IMR-90 (cell line): ENCODE measurements around the gene ACAP1. TPM values are rescaled to one million over a fixed set of nuclear protein-coding genes. Genes with fewer than 3 reads are reported as not detected.

Experiments
- ATAC-seq: fragments of 200-7000 bp; cut with Tn5 transposase; 2 replicates; pipeline ENCODE4 v1.9.1; 2020; ENCODE audit warnings: low read depth, mild to moderate bottlenecking, moderate library complexity
- BruUV-seq: library from RNA; stranded (reverse); fragments of 400-500 nt; replicated peaks from 2 replicates; lab custom pipeline; 2021; lab: Mats Ljungman, UMichigan
- CTCF ChIA-PET: fragments of 300-600 bp; formaldehyde crosslinking; extraction: SDS; loops from one replicate; lab custom pipeline; 2021; ENCODE audit warnings: antibody characterized with exemption; lab: Yijun Ruan, JAX
- POLR2A ChIA-PET: fragments of 300-600 bp; sonication (Branson Sonifier 250); formaldehyde crosslinking; loops from one replicate; lab custom pipeline; 2022; ENCODE audit warnings: antibody characterized with exemption; ENCODE audit not compliant: unreplicated experiment; lab: Charles Lee
- DNase-seq: peaks from one replicate; pipeline ENCODE4 v3.0.0; 2013
- H2AFZ ChIP-seq: replicated peaks from 2 replicates; pipeline ENCODE3; 2013; ENCODE audit warnings: low read length, mild to moderate bottlenecking; ENCODE audit not compliant: poor library complexity
- H2AK5ac ChIP-seq: 2 replicates; pipeline ENCODE4 v1.6.1; 2013; ENCODE audit warnings: low read depth, low read length, inconsistent platforms
- H2AK9ac ChIP-seq: replicated peaks from 2 replicates; pipeline ENCODE3; 2013; ENCODE audit warnings: mild to moderate bottlenecking, low read depth, low read length, moderate library complexity; ENCODE audit not compliant: poor library complexity
- H2BK120ac ChIP-seq: 2 replicates; pipeline ENCODE4 v1.6.1; 2013; ENCODE audit warnings: low read depth, low read length, inconsistent platforms
- H2BK15ac ChIP-seq: 3 replicates; pipeline ENCODE4 v1.6.1; 2013; ENCODE audit warnings: low read depth, low read length, inconsistent platforms
- H2BK20ac ChIP-seq: 2 replicates; pipeline ENCODE4 v1.6.1; 2013; ENCODE audit warnings: low read depth, mild to moderate bottlenecking, inconsistent platforms, low read length, moderate library complexity
- H2BK5ac ChIP-seq: 2 replicates; pipeline ENCODE4 v1.6.1; 2013; ENCODE audit warnings: mild to moderate bottlenecking, low read depth, low read length, inconsistent platforms; ENCODE audit not compliant: poor library complexity, severe bottlenecking
- H3K14ac ChIP-seq: replicated peaks from 2 replicates; pipeline ENCODE4 v1.6.1; 2013; ENCODE audit warnings: low read depth, low read length, inconsistent platforms
- H3K18ac ChIP-seq: 2 replicates; pipeline ENCODE4 v1.6.1; 2013; ENCODE audit warnings: low read depth, low read length, control low read depth
- H3K23ac ChIP-seq: 2 replicates; pipeline ENCODE4 v1.6.1; 2013; ENCODE audit warnings: low read depth, low read length, inconsistent platforms
- H3K27ac ChIP-seq: 2 replicates; pipeline ENCODE4 v1.5.1; 2013; ENCODE audit warnings: mild to moderate bottlenecking, control low read depth, low read length; ENCODE audit not compliant: insufficient read depth
- H3K27me3 ChIP-seq: 2 replicates; pipeline ENCODE4 v1.6.1; 2013; ENCODE audit warnings: low read length; ENCODE audit not compliant: control insufficient read depth, insufficient read depth
- H3K36me3 ChIP-seq: 2 replicates; pipeline ENCODE4 v1.6.1; 2013; ENCODE audit warnings: low read length, mixed read lengths; ENCODE audit not compliant: control insufficient read depth, insufficient read depth
- H3K4ac ChIP-seq: 2 replicates; pipeline ENCODE4 v1.6.1; 2013; ENCODE audit warnings: low read depth, low read length, inconsistent platforms
- H3K4me1 ChIP-seq: 2 replicates; pipeline ENCODE4 v1.6.1; 2013; ENCODE audit warnings: low read length, mixed read lengths; ENCODE audit not compliant: control insufficient read depth, insufficient read depth
- H3K4me2 ChIP-seq: 2 replicates; pipeline ENCODE4 v1.6.1; 2013; ENCODE audit warnings: low read depth, mild to moderate bottlenecking, control low read depth, low read length, moderate library complexity
- H3K4me3 ChIP-seq: 2 replicates; pipeline ENCODE4 v1.5.1; 2013; ENCODE audit warnings: low read depth, mild to moderate bottlenecking, control low read depth, low read length, moderate library complexity; ENCODE audit not compliant: insufficient read depth
- H3K56ac ChIP-seq: 2 replicates; pipeline ENCODE4 v1.6.1; 2013; ENCODE audit warnings: low read length, inconsistent platforms; ENCODE audit not compliant: insufficient read depth; ENCODE audit errors: extremely low read depth
- H3K79me1 ChIP-seq, 2 experiments: 2 replicates each; pipeline ENCODE4 v1.6.1; 2013; ENCODE audit warnings: low read length in 2 of 2, inconsistent platforms in 1 of 2, low read depth in 1 of 2
- H3K9ac ChIP-seq: 2 replicates; pipeline ENCODE4 v1.6.1; 2013; ENCODE audit warnings: low read depth, low read length, control low read depth
- H3K9me1 ChIP-seq: 2 replicates; pipeline ENCODE4 v1.6.1; 2013; ENCODE audit warnings: low read length, inconsistent platforms; ENCODE audit not compliant: insufficient read depth
- H3K9me3 ChIP-seq: 2 replicates; pipeline ENCODE4 v1.6.1; 2013; ENCODE audit warnings: low read length; ENCODE audit not compliant: control insufficient read depth, insufficient read depth
- H4K20me1 ChIP-seq: 2 replicates; pipeline ENCODE4 v1.6.1; 2013; ENCODE audit warnings: low read length, inconsistent platforms; ENCODE audit not compliant: insufficient read depth
- H4K5ac ChIP-seq: 2 replicates; pipeline ENCODE4 v1.6.1; 2013; ENCODE audit warnings: mild to moderate bottlenecking, low read depth, low read length, control low read depth
- H4K8ac ChIP-seq, 2 experiments: 2 replicates each; pipeline ENCODE4 v1.6.1; 2013; ENCODE audit warnings: low read depth in 2 of 2, low read length in 2 of 2, control low read depth in 1 of 2, inconsistent platforms in 1 of 2
- H4K91ac ChIP-seq: 2 replicates; pipeline ENCODE4 v1.6.1; 2013; ENCODE audit warnings: low read depth, low read length, inconsistent platforms; ENCODE audit not compliant: insufficient read depth
- BHLHE40 ChIP-seq: fragments of 150-350 bp; IDR thresholded peaks from 2 replicates; pipeline ENCODE4 v1.6.1; 2016; ENCODE audit warnings: mild to moderate bottlenecking, low read depth, low read length
- MAZ ChIP-seq: IDR thresholded peaks from 2 replicates; pipeline ENCODE4 v1.6.1; 2012; ENCODE audit warnings: low read depth, mild to moderate bottlenecking, low read length, improper control_type of control experiment, moderate library complexity, borderline replicate concordance
- POLR2A ChIP-seq: IDR thresholded peaks from 2 replicates; pipeline ENCODE4 v1.6.1; 2012; ENCODE audit warnings: mild to moderate bottlenecking, low read depth, low read length
- WGBS, 2 experiments: methylation state at CpG; one replicate each; pipeline versions ENCODE4 v1.1.5 to v1.1.7; 2013; ENCODE audit warnings: missing lambda C conversion rate in 2 of 2; ENCODE audit not compliant: insufficient read length in 1 of 2; ENCODE audit errors: extremely low coverage in 2 of 2; 5-methylcytosine and 5-hydroxymethylcytosine counted together
- dilution Hi-C: fragments of 300-500 bp; cut with HindIII; formaldehyde crosslinking; loops from one replicate; pipeline ENCODE4 v1.14.3; 2018; ENCODE audit warnings: low sequenced_read_pairs; ENCODE audit not compliant: unreplicated experiment
- in situ Hi-C: fragments of 300-500 bp; cut with MboI; formaldehyde crosslinking; loops from 3 replicates; pipeline ENCODE4 v1.14.3; 2019; ENCODE audit warnings: low sequenced_read_pairs, inconsistent platforms, mixed read lengths
- intact Hi-C: fragments of 100-400 bp; cut with micrococcal nuclease; formaldehyde crosslinking; loops from 2 replicates; pipeline ENCODE4 v1.10.0; 2022
- polyA plus RNA-seq, 3 experiments: library from polyadenylated mRNA; depleted of rRNA; stranded (reverse); fragments of >200 nt; gene quantifications; 2 replicates each; pipeline ENCODE4 v1.2.3, GENCODE V29; 2012; ENCODE audit warnings: low replicate concordance in 1 of 3
- total RNA-seq: library from RNA; depleted of rRNA; stranded (reverse); fragments of >200 nt; gene quantifications from 2 replicates; pipeline ENCODE4 v1.2.3, GENCODE V29; 2012

Gene ACAP1
- total and polyA plus RNA-seq, 2 of the 4 experiments (the other 2 are of a cell fraction) = under 0.01 to 2.1 TPM

DNA sequence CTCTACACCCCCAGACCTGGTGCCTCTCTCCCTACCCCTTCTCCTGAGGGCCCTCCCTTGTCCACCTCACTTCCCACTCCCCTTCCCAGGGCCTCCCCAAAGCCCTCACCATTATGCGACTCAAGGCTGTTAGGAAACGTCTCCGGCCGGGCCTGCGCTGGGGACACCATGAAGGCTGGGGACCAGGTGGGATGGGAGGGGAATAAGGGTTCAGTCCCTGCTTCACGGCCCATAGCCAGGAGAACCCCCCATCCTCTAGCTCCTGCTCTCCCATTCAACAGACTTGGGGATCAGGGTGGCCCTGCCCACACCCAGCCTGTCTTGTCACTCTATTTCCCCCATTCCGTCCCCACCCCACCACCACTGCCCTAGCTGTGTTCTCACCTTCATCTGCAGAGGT is 9.3 kb upstream of the ACAP1 start:
- no peak overlapping the region for H3K27ac ChIP-seq
- H2AK5ac ChIP-seq = no peak overlapping the region
- H3K18ac ChIP-seq = no peak overlapping the region
- H3K4ac ChIP-seq = no peak overlapping the region
- in situ Hi-C loops = no loop called here
- no peak overlapping the region for H3K4me3 ChIP-seq
- H2AK9ac ChIP-seq = no peak overlapping the region
- no peak overlapping the region for H2BK120ac ChIP-seq
- H4K5ac ChIP-seq = no peak overlapping the region
- TF ChIP-seq POLR2A (no peak), BHLHE40 (no peak), MAZ (no peak)
- H3K4me2 ChIP-seq = no peak overlapping the region
- no peak overlapping the region for H2BK5ac ChIP-seq
- no peak overlapping the region for H2BK15ac ChIP-seq
- DNase-seq (no peak), ATAC-seq (no peak)
- BruUV-seq = no TSS peak
- no peak overlapping the region for H3K9ac ChIP-seq
- no peak overlapping the region for H4K91ac ChIP-seq
- CTCF ChIA-PET = no interaction called here
- dilution Hi-C loops = no loop called here
- H3K4me1 ChIP-seq = peaks cover 5% of the 10 kb centered on the region; the same call in 1 of the 2 replicates
- H4K20me1 ChIP-seq = peaks cover 7% of the 10 kb centered on the region
- H3K9me3 ChIP-seq = no peaks in the 10 kb centered on the region
- H2BK20ac ChIP-seq = no peak overlapping the region
- H3K36me3 ChIP-seq = peaks cover 37% of the 10 kb centered on the region
- intact Hi-C loops = loop anchor here (10.0 kb wide), 1 partner anchor 238 kb away; the partner anchor contains the start of gene SENP3
- H3K23ac ChIP-seq = no peak overlapping the region
- WGBS, 2 experiments = 100% methylated on average over 1 of the region's 7 CpGs; no CpG with 5 or more reads in 1 of the 2 experiments
- peaks cover 10 to 29% of the 10 kb centered on the region in 2 experiments; a peak in 3 of 4 replicates for H3K79me1 ChIP-seq
- H4K8ac ChIP-seq = no peak overlapping the region
- no peaks in the 10 kb centered on the region for H3K27me3 ChIP-seq
- no peak overlapping the region for H3K14ac ChIP-seq
- H3K56ac ChIP-seq = no peak overlapping the region
- POLR2A ChIA-PET = no interaction called here
- peaks cover 6% of the 10 kb centered on the region; the same call in 1 of the 2 replicates for H3K9me1 ChIP-seq
- no peak overlapping the region for H2AFZ ChIP-seq
